HG02642 (cell line): ENCODE data around the gene EIF3L.

Experiments
- ATAC-seq: cut with Tn5 transposase; IDR thresholded peaks from one replicate; pipeline ENCODE4 v1.9.1; 2021; ENCODE audit warnings: mild to moderate bottlenecking; ENCODE audit not compliant: unreplicated experiment, poor library complexity

The EIF3L gene

DNA sequence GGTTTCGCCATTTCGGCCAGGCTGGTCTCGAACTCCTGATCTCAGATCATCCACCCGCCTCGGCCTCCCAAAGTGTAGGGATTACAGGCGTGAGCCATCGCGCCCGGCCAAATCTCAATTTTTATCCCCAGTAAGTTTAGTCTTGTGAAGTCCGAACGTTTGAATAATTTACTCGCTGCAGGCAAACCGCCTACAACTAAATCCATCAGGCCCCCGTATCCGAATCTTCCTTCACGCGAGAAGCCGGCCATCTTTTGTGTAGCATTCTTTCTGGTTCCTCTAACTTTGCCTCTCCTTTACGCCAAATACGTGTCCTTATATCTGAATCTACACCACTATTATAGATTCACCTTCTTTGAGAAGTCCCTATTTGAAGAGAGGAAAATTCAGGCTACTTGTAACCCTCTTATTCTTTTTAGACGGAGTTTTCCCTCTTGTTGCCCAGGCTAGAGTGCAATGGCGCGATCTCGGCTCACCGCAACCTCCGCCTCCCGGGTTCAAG is 581 bp upstream of the EIF3L start:
- ATAC-seq = no peak

DNA sequence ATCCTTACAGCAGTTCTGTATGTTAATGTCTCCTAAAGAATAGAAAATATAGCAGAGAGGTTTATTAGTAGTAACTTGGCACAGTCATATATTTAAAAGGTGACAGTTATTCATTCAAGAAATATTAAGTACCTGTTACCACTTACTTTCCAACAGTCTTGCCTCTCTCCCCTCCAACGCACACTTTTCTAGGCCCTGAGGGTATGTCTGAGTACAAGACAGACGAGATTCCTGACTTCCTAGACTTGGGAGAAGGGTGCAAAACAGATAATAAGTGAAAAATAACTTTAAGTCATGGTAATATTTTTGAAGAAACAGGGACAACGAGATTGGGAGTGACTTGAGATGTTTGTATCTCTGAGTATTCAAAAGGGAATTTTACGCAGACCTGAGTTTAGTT is 1.6 kb downstream of the EIF3L start:
- no peak for ATAC-seq

DNA sequence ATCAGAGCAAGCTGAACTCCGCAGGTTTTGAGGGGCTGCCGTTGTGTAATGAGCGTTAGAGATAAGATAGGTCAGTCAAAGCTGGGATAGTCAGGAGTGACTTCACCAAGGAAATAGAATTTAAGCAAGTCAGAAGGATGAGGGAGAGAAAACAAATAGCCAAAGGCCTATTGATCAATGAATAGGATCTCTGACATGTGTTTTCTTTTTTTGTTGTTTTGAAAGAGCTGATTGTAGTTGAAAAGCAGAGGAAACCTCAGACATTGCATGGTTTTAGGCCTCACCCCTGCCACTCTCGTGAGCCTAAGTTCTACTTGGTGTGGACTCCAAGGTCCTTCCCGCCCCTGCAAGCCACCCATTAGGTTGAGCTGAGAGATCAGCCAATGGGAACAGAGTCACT is 3.2 kb downstream of the EIF3L start:
- ATAC-seq = no peak

DNA sequence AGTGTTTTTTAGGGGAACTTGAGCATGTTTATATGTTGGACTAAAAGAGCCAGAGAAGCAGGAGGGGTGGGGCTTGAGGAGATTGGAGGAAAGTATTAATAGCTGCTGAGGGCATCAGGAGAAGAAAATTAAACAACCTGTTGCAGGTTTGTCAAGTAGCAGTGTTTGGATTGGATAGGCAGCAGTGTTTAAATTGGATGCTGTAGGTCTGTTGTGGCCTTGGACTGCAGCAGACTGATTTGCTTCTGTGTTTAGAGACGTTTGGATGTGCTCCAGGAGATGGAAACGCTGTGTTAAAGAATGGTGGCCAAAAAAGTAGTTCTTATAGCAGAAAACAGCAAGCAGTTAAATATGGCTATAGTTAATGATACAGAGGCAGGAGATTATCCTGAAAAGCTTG is 5.7 kb downstream of the EIF3L start:
- ATAC-seq = no peak

DNA sequence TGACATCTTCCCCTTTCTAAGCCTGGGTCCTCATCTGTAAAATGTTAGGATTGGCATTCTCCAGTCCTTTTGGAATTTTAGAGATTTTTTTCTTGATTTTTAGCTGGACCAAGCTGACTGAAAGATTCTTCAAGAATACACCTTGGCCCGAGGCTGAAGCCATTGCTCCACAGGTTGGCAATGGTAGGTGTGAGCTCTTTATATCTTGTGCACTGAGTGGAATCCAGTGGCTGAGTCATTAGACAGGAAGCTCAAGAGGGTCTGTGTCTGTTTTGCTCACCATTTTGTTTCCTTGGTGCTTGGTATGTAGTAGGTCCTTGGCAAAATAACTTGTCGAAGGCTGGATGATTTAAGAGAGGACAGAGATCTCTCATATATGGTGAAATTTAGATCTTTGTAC is 6.2 kb downstream of the EIF3L start:
- no peak for ATAC-seq

GRCh38 chr22:37860796-37861421 is 11.7 kb downstream of the EIF3L start:
- no peak for ATAC-seq

DNA sequence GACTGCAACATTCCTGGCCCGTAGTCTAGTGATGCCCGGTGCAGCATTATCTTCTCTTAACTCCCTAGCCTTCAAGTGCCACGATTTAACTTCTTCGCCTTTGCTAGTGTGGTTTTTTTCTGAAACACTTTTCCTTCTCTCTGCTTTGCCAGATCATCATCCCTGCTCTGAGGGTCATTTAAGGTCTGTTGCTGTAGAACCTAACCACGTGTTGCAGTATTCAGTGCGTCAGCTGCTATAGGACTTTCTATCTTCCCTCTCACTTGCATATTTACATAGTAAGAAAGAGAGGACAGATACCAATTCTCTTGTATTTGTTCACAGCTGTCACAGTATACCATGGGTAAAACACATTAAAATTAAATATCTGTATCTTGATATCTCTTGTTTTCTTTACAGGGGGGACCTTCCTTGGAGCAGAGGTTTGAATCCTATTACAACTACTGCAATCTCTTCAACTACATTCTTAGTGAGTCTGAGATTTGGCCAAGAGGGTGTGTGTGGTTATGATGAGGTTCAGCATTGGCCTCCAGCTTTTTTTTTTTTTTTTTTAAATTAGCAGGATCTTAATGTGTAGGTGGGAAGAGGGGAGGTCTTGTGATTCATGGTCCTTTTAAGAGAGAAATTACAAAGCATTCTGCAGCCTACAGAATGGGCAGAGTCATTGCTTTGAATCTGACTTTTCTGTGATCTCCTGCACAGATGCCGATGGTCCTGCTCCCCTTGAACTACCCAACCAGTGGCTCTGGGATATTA is 13.5 kb downstream of the EIF3L start:
- ATAC-seq = no peak

- no peak for ATAC-seq
Measured at GRCh38 chr22:37865510-37865909, 16.3 kb downstream of the EIF3L start.

GRCh38 chr22:37870273-37870672 is 21.1 kb downstream of the EIF3L start:
- no peak for ATAC-seq

DNA sequence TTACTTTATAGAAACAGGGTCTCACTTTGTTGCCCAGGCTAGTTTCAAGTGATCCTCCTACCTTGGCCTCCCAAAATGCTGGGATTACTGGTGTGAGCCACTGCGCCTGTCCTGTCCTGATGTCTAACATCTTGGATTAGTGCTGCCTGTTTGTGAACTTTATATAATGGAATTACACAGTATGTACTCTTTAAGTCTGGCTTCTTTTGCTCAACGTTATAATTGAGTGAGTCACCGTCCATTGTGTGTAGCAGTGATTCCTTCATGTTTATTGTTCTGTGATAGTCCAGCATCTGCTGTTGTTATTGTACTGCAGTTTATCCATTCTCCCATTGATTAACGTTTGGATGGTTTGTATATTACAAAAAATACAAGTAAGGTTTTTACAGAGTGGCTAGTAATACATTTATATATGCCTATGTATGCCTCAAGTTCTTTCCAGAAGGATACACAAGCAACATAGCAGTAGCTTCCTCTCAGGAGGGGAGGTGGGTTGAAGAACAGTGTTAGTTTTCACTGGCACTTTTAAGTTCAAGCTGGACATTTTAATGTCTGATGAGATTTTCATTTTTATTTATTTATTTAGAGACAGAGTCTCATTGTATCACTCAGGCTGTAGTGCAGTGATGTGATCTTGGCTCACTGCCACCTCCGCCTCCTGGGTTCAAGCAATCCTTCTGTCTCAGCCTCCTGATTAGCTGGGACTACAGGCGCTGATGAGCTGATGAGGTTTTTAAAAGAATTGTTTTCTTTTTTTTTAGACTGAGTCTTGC is 31.6 kb downstream of the EIF3L start:
- no peak for ATAC-seq

GRCh38 chr22:37884420-37884819 is 35.2 kb downstream of the EIF3L start:
- ATAC-seq = no peak

GRCh38 chr22:37887584-37888378 is 38.6 kb downstream of the EIF3L start:
- ATAC-seq = no peak

DNA sequence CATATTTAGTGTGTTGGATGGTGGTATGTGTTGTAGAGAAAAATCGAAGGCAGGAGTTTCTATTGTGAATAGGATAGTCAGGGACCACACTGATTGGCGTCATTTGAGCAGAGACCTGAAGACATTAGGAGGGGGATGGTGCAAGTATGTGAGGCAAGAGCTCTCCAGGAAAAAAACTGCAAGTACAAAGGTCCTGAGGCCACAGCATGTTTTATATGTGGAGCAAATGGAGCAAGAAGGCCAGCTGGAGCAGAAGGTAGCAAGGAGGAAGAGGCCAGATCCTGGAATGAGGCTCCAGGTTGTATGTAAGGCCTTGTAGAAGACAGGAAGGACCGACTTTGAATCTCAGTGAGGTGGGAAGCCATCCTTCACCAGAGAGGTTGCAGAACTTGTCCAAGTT is 42.7 kb downstream of the EIF3L start:
- no peak for ATAC-seq

DNA sequence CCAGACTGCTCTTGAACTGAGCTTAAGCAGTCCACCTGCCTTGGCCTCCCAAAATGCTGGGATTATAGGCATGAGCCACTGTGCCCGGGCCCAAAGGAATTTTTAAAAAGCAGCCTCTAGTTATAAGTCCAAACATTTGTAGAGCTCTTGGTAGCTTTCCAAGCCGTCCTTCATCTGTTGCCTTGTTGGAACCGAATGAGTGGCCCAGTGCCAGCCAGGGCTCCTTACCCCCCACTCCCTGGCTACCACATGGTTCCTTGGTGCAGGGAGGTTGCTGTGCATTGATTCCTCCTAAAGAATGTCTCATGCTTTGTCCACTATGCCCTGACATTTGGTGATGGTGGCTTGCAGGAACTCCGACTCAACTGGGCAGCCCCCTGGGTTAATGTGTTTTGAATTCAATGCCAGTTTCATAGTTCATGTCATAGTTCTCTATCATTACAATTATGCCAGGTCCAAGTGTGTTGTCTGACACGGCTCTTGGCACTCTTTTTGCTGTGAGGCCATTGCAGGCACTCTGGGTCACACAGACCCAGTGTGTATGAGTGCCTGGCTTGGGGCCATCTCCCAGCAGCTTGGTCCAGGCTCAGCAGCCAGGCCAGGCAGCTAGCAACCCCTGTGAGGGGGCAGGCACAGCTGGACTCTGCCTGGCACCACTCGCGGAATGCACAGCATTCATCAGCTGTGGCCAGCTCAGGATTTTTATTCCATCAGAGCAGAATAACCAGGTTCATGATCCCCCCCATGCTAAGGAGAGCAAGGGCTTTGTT is 43.5 kb downstream of the EIF3L start:
- ATAC-seq = no peak

- no peak for ATAC-seq
Measured at GRCh38 chr22:37893583-37893983, 44.4 kb downstream of the EIF3L start.

- ATAC-seq = no peak
Measured at GRCh38 chr22:37894939-37895670, 45.9 kb downstream of the EIF3L start.

- ATAC-seq = peak; percentile 64
Measured at GRCh38 chr22:37896181-37896592, 47.0 kb downstream of the EIF3L start.

DNA sequence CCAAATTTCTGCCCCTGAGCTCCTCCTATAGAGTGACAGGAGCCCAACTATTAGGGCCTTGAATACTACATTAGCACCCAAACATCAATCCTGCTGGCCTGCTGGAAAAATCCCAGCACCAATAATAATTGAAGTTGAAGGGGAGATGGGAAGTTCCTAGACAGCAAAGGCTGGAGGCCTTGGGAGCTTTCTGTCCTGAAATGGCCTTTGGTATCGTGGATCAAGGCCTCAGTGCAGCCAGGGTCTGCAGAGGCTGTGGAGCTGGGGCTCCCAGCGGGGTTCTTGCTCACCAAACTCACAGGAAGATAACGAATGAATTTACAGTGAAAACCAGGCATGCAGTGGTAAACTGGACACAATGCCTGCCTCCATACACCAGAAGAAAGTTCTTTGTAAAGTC is 47.7 kb downstream of the EIF3L start:
- no peak for ATAC-seq

DNA sequence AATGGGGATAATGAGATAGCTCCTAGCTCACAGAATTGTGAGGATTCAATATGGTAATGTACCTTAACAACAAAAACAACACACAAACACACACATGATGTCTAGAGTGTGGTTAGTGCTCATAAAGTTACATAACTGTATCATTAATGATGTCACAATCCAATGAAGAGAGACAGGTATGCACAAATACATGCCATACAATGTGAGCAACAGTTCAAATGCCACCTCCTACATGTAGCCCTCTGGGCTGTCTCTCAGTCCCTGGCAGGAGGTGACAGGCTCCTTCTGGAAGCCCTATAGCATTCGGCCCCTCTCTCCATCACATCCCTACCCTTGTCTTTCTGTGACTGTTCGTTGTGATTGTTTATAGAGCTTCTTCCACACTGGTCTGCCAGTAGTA is 48.6 kb downstream of the EIF3L start:
- ATAC-seq = no peak
